IgD-negative memory B cell (primary cell): ENCODE measurements around the gene PREB. TPM values are rescaled to one million over a fixed set of nuclear protein-coding genes. Genes with fewer than 3 reads are reported as not detected.
A peak's percentile ranks its signal among the peaks of the same experiment; 100 is the strongest.
"Not testable (repeated sequence)": the region's sequence is repeated elsewhere in the genome, so short reads cannot be mapped to it uniquely, and the experiment has no call there.

Experiments used
- H3K27ac Mint-ChIP-seq, 3 donors: one replicate each; pipeline ENCODE4 v1.8.0; 2020 to 2022; ENCODE audit warnings: mild to moderate bottlenecking in 3 of 3, mixed read lengths in 3 of 3, moderate library complexity in 1 of 3
- H3K27me3 Mint-ChIP-seq: one replicate; pipeline ENCODE4 v1.8.0; 2021; ENCODE audit warnings: mixed read lengths
- H3K36me3 Mint-ChIP-seq: one replicate; pipeline ENCODE4 v1.8.0; 2020; ENCODE audit warnings: mild to moderate bottlenecking, mixed read lengths
- H3K4me1 Mint-ChIP-seq, 3 donors: one replicate each; pipeline ENCODE4 v1.8.0; 2020 to 2022; ENCODE audit warnings: mixed read lengths in 3 of 3, mild to moderate bottlenecking in 1 of 3
- H3K4me3 Mint-ChIP-seq, 4 donors: one replicate each; pipeline ENCODE4 v1.8.0; 2020 to 2022; ENCODE audit warnings: mild to moderate bottlenecking in 4 of 4, mixed read lengths in 4 of 4, moderate library complexity in 3 of 4
- H3K9me3 Mint-ChIP-seq, 3 donors: one replicate each; pipeline ENCODE4 v1.8.0; 2020 to 2021; ENCODE audit warnings: mixed read lengths in 3 of 3, mild to moderate bottlenecking in 1 of 3
- polyA plus RNA-seq: library from polyadenylated mRNA; unstranded; fragments of 300-500 nt; fragmentation: Illumina TruSeq; gene quantifications from one replicate; pipeline ENCODE4 v1.2.3, GENCODE V29; 2021

Gene PREB
- polyA plus RNA-seq, 1 donor from 2014 or later, result 62.2 TPM

DNA sequence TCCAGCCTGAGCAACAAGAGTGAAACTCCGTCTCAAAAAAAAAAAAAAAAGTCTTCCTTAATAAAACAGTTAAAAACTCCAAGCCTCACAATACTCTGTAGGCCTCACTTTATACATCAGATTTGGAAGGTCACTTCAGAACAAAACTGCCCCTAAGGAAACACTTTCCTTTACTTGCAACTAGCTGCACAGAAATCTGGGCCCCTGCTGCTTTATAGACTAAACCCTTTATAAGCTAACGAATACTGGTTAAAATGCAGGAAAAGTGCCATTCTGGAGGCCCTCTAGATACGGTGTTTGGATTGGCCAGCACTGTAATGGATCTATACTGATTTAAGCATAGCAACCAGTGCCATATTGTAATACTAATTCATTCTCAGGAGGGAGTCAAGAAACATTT lies 9.3 kb downstream of the PREB start:
- peaks cover 4 to 8% (median 6%) of the 10 kb centered on the region in 3 donors for H3K4me1 Mint-ChIP-seq
- no peaks in the 10 kb centered on the region for H3K36me3 Mint-ChIP-seq
- peak overlapping the region in 2 of 4 donors; percentile 3 to 52 for H3K4me3 Mint-ChIP-seq
- peaks cover 1% of the 10 kb centered on the region for H3K27me3 Mint-ChIP-seq
- no peaks in the 10 kb centered on the region for H3K9me3 Mint-ChIP-seq
- H3K27ac Mint-ChIP-seq, result no peak overlapping the region

DNA sequence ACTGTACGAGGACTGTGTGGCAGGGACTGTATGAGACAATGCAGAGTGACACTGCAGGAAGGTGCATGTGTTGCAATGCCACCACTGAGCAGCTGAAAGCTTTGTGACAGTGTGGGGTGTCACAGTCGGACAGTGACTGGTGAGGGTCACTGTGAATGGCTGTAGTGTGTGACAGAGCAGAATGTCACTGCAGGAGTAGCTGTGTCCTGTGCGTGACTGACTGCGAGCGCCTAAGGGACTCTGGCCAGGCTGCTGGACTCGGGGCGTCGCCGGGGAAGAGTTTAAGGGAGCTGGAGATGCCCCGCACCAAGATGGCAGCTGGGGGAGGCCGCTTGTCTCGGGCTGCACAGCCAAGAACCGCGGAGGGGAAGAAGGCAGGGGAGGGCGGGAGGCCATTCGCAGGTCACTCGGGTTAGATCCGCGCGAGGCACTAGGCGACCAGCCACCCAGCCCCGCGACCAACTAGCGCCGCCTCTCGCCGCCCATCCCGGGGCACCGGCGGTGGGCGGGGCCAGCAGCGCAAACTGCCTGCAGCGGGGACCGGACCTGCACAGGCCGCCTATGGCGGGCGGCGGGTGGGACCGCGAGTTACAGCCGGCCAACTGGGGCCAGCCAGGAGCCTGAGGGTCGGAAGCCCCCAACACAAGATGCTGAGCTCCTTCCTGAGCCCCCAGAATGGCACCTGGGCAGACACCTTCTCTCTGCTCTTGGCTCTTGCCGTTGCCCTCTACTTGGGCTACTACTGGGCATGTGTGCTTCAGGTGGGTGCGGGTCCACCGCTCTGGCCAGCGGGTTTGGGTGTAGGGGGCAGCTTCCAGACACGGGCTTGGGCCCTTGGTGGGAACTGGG lies 10.9 kb downstream of the PREB start, which contains the start of gene ABHD1:
TSS of gene ABHD1 (plus strand) at position 514 of the 849 bp plus-strand sequence. CDS start at position 648, 134 bp downstream.
- H3K27me3 Mint-ChIP-seq, result peaks cover 13% of the 10 kb centered on the region
- peaks cover 3 to 15% (median 11%) of the 10 kb centered on the region in 3 donors for H3K4me1 Mint-ChIP-seq

GRCh38 chr2:27122791-27123190 lies 11.6 kb downstream of the PREB start:
- Mint-ChIP-seq H3K27me3 (peaks cover 18% of the 10 kb centered on the region), H3K9me3 (no peaks in the 10 kb centered on the region), H3K4me3 (peak overlapping the region; percentile 89 to 97 (median 95)), H3K4me1 (peaks cover 3 to 15% (median 11%) of the 10 kb centered on the region in 3 donors), H3K36me3 (no peaks in the 10 kb centered on the region), H3K27ac (peak overlapping the region in 1 of 3 donors; percentile 23)

More for the DNA sequence above, 10.9 kb downstream of the PREB start, which contains the start of gene ABHD1:
- Mint-ChIP-seq H3K4me3 (peak within 1 kb of the TSS; percentile 89 to 97 (median 95)), H3K36me3 (no peaks in the 10 kb centered on the region), H3K27ac (peak within 1 kb of the TSS in 2 of 3 donors; percentile 4 to 23), H3K9me3 (no peaks in the 10 kb centered on the region)

- Mint-ChIP-seq H3K4me1 (peaks cover 3 to 15% (median 11%) of the 10 kb centered on the region in 3 donors), H3K27ac (no peak overlapping the region), H3K36me3 (no peaks in the 10 kb centered on the region), H3K27me3 (peaks cover 20% of the 10 kb centered on the region), H3K4me3 (peak overlapping the region in 2 of 4 donors; percentile 25 to 95), H3K9me3 (no peaks in the 10 kb centered on the region)
Measured at GRCh38 chr2:27121906-27122305, 12.5 kb downstream of the PREB start.

DNA sequence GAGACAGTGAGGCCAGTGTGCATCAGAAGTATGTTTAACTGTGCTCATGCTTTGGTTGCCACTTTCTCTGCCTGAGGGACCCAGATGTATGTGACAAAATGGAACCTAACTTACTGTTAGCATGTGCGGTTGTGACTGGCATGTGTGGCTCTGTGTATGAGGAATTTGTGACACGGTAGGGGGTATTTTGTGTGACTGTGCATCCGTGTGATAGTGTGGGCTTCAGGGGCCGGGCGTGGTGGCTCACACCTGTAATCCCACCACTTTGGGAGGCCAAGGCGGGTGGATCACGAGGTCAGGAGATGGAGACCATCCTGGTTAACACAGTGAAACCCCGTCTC lies 15.1 kb downstream of the PREB start:
- peaks cover 3 to 12% (median 11%) of the 10 kb centered on the region in 3 donors for H3K4me1 Mint-ChIP-seq
- H3K4me3 Mint-ChIP-seq, result peak overlapping the region; percentile 75 to 90 (median 80)
- not testable (repeated sequence) for H3K36me3 Mint-ChIP-seq, H3K9me3 Mint-ChIP-seq
- peaks cover 20% of the 10 kb centered on the region for H3K27me3 Mint-ChIP-seq
- H3K27ac Mint-ChIP-seq, result peak overlapping the region in 1 of 3 donors; percentile 84

- Mint-ChIP-seq H3K36me3 (no peaks in the 10 kb centered on the region), H3K4me3 (peak within 1 kb of the TSS; percentile 75 to 90 (median 80)), H3K27me3 (peaks cover 20% of the 10 kb centered on the region), H3K9me3 (no peaks in the 10 kb centered on the region), H3K27ac (peak within 1 kb of the TSS in 1 of 3 donors; percentile 84), H3K4me1 (peaks cover 3 to 12% (median 11%) of the 10 kb centered on the region in 3 donors)
Measured at GRCh38 chr2:27118525-27119329, 15.7 kb downstream of the PREB start, which contains the start of gene CGREF1. Gene CGREF1, minus strand, starts transcription at chr2:27119128. Its CDS starts 14,762 bp downstream, at chr2:27104366.

DNA sequence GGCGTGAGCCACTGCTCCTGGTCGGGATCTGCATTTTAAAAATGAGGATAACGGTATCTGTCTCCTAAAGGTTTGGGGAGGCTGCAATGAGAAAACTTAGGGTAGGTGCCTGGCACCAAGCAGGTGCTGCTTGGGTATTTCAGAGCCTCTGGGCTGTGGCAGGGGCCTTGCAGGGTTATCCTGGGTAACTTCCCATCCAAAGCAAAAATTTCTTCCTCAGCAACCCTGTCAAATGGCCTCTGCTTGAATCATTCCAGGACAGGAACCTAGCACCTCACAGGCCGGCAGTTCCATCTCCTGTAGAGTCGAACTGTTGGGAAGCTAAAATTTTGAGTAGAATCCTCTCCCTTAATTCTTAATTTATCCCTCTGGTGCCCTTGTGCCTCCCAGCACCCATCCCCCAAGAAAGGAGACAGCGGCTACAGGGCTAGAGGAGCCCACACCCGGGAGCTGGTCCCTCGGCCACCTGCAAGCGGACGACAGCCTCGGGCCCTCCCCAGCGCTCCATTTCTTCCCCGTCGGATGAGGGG lies 16.4 kb downstream of the PREB start:
- H3K27ac Mint-ChIP-seq, result no peak overlapping the region
- H3K36me3 Mint-ChIP-seq, result no peaks in the 10 kb centered on the region
- H3K9me3 Mint-ChIP-seq, result no peaks in the 10 kb centered on the region
- peaks cover 20% of the 10 kb centered on the region for H3K27me3 Mint-ChIP-seq
- H3K4me3 Mint-ChIP-seq, result peak overlapping the region in 3 of 4 donors; percentile 36 to 60 (median 39)
- peaks cover 2 to 9% (median 7%) of the 10 kb centered on the region in 3 donors for H3K4me1 Mint-ChIP-seq

- Mint-ChIP-seq H3K36me3 (no peaks in the 10 kb centered on the region), H3K4me1 (peaks cover 0 to 7% (median 5%) of the 10 kb centered on the region in 3 donors), H3K9me3 (no peaks in the 10 kb centered on the region), H3K4me3 (no peak overlapping the region), H3K27ac (no peak overlapping the region), H3K27me3 (peaks cover 20% of the 10 kb centered on the region)
Measured at GRCh38 chr2:27115519-27115918, 18.9 kb downstream of the PREB start.

DNA sequence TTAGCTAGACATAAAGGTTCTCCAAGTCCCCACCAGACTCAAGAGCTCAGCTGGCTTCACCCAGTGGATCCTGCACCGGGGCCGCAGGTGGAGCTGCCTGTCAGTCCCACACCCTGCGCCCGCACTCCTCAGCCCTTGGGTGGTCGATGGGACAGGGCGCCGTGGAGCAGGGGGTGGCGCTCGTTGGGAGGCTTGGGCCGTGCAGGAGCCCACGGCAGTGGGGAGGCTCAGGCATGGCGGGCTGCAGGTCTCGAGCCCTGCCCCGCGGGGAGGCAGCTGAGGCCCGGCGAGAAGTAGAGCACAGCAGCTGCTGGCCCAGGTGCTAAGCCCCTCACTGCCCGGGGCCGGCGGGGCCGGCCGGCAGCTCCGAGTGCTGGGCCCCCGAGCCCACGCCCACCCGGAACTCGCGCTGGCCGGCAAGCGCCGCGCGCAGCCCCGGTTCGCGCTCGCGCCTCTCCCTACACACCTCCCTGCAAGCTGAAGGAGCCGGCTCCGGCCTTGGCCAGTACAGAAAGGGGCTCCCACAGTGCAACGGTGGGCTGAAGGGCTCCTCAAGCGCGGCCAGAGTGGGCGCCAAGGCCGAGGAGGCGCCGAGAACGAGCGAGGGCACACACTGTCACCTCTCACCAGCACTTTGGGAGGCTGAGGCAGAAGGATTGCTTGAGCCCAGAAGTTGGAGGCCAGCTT lies 22.9 kb downstream of the PREB start:
- not testable (repeated sequence) for H3K9me3 Mint-ChIP-seq, H3K4me1 Mint-ChIP-seq, H3K4me3 Mint-ChIP-seq, H3K27me3 Mint-ChIP-seq, H3K27ac Mint-ChIP-seq, H3K36me3 Mint-ChIP-seq

- not testable (repeated sequence) for H3K4me1 Mint-ChIP-seq, H3K27me3 Mint-ChIP-seq, H3K27ac Mint-ChIP-seq, H3K9me3 Mint-ChIP-seq, H3K36me3 Mint-ChIP-seq, H3K4me3 Mint-ChIP-seq
Measured at GRCh38 chr2:27110603-27111352, 23.7 kb downstream of the PREB start.

DNA sequence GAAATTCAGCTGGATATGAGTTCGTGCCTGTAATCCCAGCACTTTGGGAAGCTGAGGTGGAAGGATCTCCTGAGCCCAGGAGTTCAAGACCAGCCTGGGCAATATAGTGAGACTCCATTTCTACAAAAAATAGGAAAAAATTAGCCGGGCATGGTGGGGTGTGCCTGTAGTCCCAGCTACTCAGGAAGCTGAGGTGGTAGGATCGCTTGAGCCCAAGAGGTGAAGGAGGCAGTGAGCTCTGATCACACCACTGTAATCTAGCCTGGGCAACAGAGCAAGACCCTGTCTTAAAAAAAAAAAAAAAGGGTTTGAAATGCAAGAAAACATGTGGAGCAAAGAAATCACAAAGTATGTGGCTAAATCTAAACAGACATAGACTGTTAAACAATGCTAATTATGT lies 25.4 kb downstream of the PREB start:
- Mint-ChIP-seq H3K4me1 (no peaks in the 10 kb centered on the region), H3K36me3 (no peaks in the 10 kb centered on the region), H3K27me3 (peaks cover 1% of the 10 kb centered on the region), H3K4me3 (no peak overlapping the region), H3K9me3 (no peaks in the 10 kb centered on the region), H3K27ac (no peak overlapping the region)

GRCh38 chr2:27108221-27108620 lies 26.2 kb downstream of the PREB start:
- H3K4me3 Mint-ChIP-seq, result no peak overlapping the region
- H3K4me1 Mint-ChIP-seq, result no peaks in the 10 kb centered on the region
- no peaks in the 10 kb centered on the region for H3K9me3 Mint-ChIP-seq
- no peak overlapping the region for H3K27ac Mint-ChIP-seq
- no peaks in the 10 kb centered on the region for H3K36me3 Mint-ChIP-seq
- peaks cover 1% of the 10 kb centered on the region for H3K27me3 Mint-ChIP-seq

DNA sequence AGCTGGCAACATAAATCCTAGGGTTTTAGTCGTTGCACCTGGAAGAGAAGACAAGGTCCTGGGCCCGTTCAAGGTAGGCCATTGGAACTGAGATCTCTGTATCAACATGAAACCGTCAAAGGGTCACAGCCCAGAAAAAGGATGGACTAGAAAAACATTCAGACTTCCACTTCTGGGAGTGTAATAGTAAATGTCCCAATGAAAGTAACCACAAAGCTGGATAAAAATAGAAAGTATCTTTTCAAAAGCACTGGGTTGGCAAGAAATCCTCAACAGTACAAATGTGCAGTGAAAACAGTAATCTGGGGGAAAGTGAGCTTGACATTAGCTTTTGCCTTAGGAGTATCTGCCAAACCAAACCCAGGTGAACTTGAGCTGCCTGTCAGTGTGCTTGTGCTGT lies 28.5 kb downstream of the PREB start:
- Mint-ChIP-seq H3K27me3 (peaks cover 1% of the 10 kb centered on the region), H3K9me3 (no peaks in the 10 kb centered on the region), H3K27ac (no peak overlapping the region), H3K4me1 (no peaks in the 10 kb centered on the region), H3K36me3 (no peaks in the 10 kb centered on the region), H3K4me3 (no peak overlapping the region)

DNA sequence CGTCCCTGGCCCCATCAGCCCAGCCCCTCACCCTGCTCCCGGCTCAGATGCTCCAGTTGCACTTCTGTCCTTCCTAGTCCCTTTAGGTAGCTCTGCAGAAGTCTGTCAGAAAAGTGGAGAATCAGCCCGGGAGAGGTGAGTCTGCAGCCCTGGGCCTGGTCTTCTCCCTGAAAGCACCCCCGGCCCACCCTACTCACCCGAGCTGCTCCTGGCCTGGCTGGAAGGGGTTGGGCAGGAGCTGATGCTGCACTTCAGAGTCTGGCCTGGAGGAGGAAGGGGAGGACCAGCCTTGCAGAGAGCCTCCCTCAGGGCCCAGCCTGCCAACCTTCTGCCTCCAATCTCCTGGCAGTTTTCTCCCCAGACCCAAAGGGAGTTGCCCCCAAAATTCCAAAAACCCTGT lies 32.1 kb downstream of the PREB start:
- H3K27me3 Mint-ChIP-seq, result peaks cover 1% of the 10 kb centered on the region

More for the DNA sequence above, 32.1 kb downstream of the PREB start:
- H3K36me3 Mint-ChIP-seq, result no peaks in the 10 kb centered on the region
- no peak overlapping the region for H3K27ac Mint-ChIP-seq
- no peak overlapping the region for H3K4me3 Mint-ChIP-seq
- no peaks in the 10 kb centered on the region for H3K9me3 Mint-ChIP-seq
- peaks cover 0 to 1% (median 0%) of the 10 kb centered on the region in 3 donors for H3K4me1 Mint-ChIP-seq
